ENCODE results near the gene RALB.

RALB gene

DNA sequence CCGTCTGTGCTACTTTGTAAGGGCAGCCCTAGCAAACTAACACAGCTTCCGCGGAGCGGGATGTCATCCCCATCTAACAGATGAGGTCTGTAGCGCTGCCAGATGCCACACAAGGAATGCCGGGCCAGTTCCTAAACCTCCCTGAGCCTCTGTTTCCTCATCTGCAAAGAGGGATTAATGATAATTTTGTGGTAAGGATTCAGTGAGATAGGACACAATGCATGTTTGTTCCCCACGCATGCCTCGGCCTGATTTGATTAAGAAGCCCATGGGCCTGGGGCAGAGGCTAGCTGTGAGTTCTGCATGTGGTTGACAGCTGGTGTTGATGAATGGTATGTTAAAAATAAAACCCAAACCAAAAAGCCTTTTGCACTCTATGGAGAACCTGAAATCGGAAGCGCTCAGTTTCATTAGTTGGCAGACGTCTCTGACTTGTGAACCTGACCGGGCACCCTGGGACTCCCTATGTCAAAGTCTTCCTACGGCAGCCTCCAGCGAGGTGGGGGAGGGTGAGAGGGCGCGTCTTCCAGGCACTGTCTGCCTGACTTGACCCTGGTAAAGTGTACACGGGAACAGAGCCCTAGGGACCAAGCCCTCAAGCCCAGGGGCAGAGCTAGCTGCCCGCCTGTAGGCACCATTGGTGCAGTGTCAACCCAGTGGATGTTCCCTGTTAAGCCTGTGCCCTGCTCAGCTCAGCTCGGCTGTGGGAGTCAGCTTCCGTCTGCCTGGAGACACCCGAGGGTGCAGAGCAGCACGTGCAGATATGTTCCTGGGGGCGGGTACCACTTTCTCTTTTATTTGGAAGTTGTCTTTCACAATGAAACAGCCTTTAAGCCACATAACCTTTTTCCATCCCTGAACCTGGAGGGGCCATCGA lies 78.5 kb downstream of the RALB start:
- in situ Hi-C loops (cut with HindIII; ENCODE audit: low pct_ligation_motif_present, low sequenced_read_pairs): no loop called here
- peaks cover 41% of the 10 kb centered on the region for H3K27me3 ChIP-seq (replicated peaks)
- H3K36me3 ChIP-seq (replicated peaks): no peaks in the 10 kb centered on the region
- DNase-seq: no peak
- TF ChIP-seq, protein P1, sequence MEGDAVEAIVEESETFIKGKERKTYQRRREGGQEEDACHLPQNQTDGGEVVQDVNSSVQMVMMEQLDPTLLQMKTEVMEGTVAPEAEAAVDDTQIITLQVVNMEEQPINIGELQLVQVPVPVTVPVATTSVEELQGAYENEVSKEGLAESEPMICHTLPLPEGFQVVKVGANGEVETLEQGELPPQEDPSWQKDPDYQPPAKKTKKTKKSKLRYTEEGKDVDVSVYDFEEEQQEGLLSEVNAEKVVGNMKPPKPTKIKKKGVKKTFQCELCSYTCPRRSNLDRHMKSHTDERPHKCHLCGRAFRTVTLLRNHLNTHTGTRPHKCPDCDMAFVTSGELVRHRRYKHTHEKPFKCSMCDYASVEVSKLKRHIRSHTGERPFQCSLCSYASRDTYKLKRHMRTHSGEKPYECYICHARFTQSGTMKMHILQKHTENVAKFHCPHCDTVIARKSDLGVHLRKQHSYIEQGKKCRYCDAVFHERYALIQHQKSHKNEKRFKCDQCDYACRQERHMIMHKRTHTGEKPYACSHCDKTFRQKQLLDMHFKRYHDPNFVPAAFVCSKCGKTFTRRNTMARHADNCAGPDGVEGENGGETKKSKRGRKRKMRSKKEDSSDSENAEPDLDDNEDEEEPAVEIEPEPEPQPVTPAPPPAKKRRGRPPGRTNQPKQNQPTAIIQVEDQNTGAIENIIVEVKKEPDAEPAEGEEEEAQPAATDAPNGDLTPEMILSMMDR (IDR thresholded peaks at IDR 0.05; ENCODE audit: low read depth, low read length, missing control alignments): no peak
- H3K27ac ChIP-seq: no peak overlapping the region
- H3K4me3 ChIP-seq (ENCODE audit: low read depth, low read length): no peak overlapping the region

GRCh38 chr2:120331903-120332302 lies 79.3 kb downstream of the RALB start:
- H3K27me3 ChIP-seq (replicated peaks): peaks cover 41% of the 10 kb centered on the region
- DNase-seq: no peak
- TF ChIP-seq, protein P1 (IDR thresholded peaks at IDR 0.05; ENCODE audit: low read depth, low read length, missing control alignments): no peak
- in situ Hi-C loops (cut with HindIII; ENCODE audit: low pct_ligation_motif_present, low sequenced_read_pairs): no loop called here
- H3K4me3 ChIP-seq (ENCODE audit: low read depth, low read length): no peak overlapping the region
- H3K27ac ChIP-seq: no peak overlapping the region
- no peaks in the 10 kb centered on the region for H3K36me3 ChIP-seq (replicated peaks)

DNA sequence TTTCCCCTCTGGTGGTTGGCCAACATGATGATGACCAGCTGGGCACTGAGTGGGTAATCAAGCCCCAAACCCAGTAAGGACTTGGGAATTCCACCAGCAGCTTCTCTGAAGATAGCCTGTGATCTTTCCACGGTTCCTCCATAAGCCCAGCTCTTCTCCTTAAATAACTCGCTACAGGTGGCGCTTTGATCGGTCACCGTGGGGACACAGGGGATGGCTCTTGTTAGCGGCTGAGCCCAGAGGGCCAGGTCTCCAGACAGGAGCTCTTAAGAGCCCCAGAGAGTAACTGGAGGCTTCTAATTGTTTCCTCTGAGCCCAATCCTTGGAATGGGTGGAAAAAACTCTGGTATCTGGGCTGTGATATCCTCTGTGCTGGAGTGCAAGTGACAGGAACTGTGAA lies 79.7 kb downstream of the RALB start:
- TF ChIP-seq, protein P1 (IDR thresholded peaks at IDR 0.05; ENCODE audit: low read depth, low read length, missing control alignments): no peak
- Histone ChIP-seq H3K27ac (no peak overlapping the region), H3K4me3 (ENCODE audit: low read depth, low read length) (no peak overlapping the region), H3K27me3 (replicated peaks) (peaks cover 41% of the 10 kb centered on the region), H3K36me3 (replicated peaks) (no peaks in the 10 kb centered on the region)
- in situ Hi-C loops (cut with HindIII; ENCODE audit: low pct_ligation_motif_present, low sequenced_read_pairs): no loop called here
- DNase-seq: no peak

GRCh38 chr2:120334068-120334467 lies 81.4 kb downstream of the RALB start:
- H3K36me3 ChIP-seq (replicated peaks): no peaks in the 10 kb centered on the region
- TF ChIP-seq, protein P1 (IDR thresholded peaks at IDR 0.05; ENCODE audit: low read depth, low read length, missing control alignments): no peak
- in situ Hi-C loops (cut with HindIII; ENCODE audit: low pct_ligation_motif_present, low sequenced_read_pairs): no loop called here
- peaks cover 42% of the 10 kb centered on the region for H3K27me3 ChIP-seq (replicated peaks)
- no peak overlapping the region for H3K27ac ChIP-seq
- DNase-seq: no peak
- H3K4me3 ChIP-seq (ENCODE audit: low read depth, low read length): no peak overlapping the region

DNA sequence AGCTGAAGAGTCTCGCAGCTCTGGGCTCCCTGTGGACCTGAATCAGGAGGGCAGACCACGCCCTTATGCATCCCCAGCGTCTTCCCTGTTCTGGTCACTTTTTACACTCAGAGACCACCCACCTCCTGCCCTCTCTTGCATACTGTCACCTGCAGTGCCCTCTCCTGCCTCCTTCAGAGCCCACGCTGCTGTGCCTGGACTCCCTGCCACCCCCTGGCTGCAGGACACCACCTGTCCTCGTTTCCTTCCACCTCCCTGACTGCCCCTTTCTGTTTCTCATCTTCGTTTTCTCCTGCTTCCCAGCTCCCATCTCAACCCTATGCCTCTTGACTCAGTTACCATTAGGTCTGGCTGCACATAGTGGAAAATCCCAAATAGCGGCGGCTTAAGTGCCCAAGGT lies 84.1 kb downstream of the RALB start:
- H3K36me3 ChIP-seq (replicated peaks): no peaks in the 10 kb centered on the region
- TF ChIP-seq, protein P1 (IDR thresholded peaks at IDR 0.05; ENCODE audit: low read depth, low read length, missing control alignments): no peak

More for the DNA sequence above, 84.1 kb downstream of the RALB start:
- in situ Hi-C loops (cut with HindIII; ENCODE audit: low pct_ligation_motif_present, low sequenced_read_pairs): no loop called here
- H3K4me3 ChIP-seq (ENCODE audit: low read depth, low read length): no peak overlapping the region
- no peak overlapping the region for H3K27ac ChIP-seq
- no peak for DNase-seq
- peaks cover 21% of the 10 kb centered on the region for H3K27me3 ChIP-seq (replicated peaks)
